NT2/D1 (cell line): Measurements from ENCODE around the gene RTKN.

Source experiments
- SUZ12 ChIP-seq: IDR thresholded peaks from 2 replicates; pipeline ENCODE4 v1.6.1; 2011; ENCODE audit not compliant: insufficient read length, insufficient read depth; ENCODE audit errors: extremely low read depth
- YY1 ChIP-seq: IDR thresholded peaks from 2 replicates; pipeline ENCODE4 v1.6.1; 2011; ENCODE audit not compliant: insufficient read length, insufficient read depth
- ZNF274 ChIP-seq: IDR thresholded peaks from 2 replicates; pipeline ENCODE4 v1.6.1; 2011; ENCODE audit warnings: mild to moderate bottlenecking, low read depth, low read length

GRCh38 chr2:74439373-74439772 lies 2.4 kb downstream of the RTKN start:
- TF ChIP-seq YY1 = no peak
- no peak for TF ChIP-seq SUZ12
- no peak for TF ChIP-seq ZNF274
